Activated naive CD4-positive, alpha-beta T cell treated with Interleukin-2 at 50 U/mL for 16 hours (primary cell): ENCODE measurements around the gene VWA7.

Experiments used
- DNase-seq: peaks from one replicate; pipeline ENCODE4 v3.0.0-alpha.2; 2020

Gene VWA7

DNA sequence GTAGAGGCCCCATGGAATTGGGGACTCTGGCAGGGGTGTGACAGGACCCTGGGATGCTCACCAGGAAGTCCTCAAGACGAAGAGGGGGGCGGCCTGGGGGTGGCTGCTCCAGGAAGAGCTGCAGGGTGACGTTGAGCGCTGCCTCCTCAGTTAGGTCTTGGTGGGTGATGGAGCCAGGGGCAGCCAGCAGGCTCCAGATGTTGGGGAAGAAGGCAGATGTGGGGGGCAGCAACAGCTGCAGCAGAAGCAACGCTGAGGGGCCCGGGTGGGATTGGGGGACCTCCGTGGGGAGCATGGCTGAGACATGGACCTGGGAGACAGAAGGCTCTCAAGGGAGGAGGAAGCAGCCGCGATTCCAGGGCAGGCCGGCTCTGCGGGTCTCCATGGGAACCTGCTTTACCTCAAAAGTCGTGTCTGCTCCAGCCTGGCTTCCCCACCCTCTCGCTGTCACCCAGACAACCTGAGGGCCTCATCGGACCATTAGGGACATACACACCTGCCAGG, 591 bp downstream of the VWA7 start:
- no peak for DNase-seq

DNA sequence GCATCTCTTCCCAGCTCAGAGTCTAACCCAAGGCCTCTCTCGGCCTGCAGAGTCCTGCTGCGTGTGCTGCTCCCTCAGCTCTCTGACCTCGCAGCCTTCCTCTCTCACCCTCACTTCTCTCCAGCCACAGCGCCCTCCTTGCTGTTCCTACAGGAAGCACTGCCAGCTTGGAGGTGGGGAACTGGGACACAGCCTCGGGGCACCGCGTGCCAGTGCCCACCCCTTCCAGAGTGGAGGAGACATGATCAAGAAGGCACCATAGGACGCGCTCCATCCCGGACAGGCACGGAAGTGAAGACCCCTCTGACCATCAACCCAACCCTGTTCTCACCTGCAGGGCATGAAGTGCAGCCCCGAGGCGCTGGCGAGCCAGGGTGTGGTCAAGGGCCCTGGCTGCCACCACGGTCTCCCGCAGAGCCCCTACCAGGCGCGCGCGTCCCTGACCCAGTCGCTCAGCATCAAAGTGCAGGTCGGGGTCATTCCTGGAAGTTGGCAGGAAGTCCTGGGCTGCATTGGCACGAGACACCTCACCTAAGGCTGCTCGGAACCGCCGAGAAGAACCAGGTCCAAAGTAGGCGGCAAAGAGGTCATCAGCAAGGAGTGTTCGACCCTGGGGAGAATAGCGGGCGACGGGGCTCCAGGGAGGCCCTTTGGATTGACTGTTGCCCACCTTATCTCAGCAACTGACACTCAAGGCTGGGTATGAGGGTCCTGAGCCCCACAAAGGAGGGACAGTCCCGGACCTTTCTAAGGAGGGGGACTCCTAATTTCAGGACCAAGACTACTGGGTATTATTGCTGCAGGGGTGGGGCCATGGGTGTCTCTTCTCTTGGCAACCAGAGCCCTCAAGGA, 1.3 kb downstream of the VWA7 start:
- no peak for DNase-seq

DNA sequence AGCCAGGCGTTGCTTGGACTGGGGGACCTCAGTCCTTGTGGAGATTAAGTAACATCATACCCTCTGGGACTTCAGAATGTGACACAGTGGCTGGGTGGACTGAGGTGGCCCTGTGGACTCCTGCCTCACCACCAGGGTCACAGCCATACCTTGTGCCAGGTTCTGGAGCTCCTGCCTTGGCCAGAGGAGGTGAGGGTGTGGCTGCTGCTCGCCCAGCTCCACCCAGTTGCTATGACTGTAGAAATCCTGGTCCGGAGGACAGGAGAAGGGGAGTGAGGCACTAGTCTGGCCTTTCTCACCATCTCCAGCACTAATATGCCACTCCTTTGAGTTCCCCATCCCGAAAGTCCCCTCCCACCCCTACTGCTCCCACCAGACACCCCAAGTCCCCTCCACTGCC, 1.9 kb downstream of the VWA7 start:
- no peak for DNase-seq

DNA sequence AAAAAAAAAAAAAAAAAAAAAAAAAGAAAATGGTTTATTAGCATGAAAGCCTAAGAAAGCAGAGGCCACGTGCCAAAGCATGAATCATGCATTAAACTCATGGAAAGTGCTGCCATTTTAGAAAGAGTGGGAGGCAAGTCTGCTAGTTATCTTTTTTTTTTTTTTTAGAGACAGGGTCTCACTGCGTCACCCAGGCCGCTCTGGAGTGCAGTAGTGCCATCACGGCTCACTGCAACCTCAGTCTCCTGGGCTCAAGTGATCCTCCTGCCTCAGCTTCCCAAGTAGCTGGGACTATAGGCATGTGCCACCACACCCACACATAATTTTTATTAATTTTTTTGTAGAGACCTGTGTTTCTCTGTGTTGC, 5.2 kb downstream of the VWA7 start:
- peak; percentile 13 for DNase-seq

DNA sequence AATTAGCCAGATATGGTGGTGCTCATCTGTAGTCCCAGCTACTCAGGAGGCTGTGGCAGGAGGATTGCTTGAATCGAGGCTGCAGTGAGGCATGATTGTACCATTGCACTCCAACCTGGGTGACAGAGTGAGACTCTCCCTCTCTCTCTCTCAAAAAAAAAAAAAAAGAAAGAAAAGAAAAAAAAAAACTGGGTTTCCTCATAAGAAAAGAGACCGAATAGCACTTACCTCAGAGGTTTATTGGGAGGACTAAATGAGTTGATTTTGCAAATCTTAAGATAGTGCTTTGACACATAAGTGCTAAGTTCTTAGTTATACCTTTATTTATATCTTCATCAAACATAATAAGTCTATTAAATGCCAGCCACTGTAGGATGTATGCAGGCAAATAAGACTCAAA, 6.3 kb downstream of the VWA7 start:
- DNase-seq: no peak

DNA sequence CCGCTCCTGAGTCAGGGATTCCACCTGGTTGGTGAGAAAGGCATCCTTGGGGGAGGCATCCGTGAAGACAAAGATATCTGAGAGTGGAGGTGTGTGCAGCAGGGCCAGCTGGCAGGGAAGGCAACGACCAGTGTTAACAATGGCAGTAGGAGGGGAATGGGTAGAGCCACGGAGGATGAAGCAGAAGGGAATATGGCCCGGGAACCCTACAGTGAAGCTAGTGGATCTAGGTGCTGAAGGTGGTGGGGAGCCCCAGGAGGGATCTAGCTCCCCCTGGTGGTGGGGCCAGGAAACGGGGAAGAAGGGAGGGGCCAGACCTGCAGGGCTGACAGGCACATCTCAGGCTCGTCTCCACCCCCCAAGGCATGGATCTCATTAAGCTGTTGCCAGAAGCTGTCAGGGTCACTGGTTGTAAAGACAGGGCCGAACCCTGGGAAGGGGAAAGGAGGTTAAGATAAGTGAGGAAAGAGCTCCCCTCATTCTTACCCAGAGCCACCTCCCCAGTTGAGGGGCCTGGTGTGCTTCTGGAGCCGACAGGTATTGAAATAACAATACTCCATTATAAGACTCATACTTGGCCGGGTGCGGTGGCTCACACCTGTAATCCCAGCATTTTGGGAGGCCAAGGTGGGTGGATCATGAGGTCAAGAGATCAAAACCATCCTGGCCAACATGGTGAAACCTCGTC, 7.3 kb downstream of the VWA7 start:
- DNase-seq: peak; percentile 85

DNA sequence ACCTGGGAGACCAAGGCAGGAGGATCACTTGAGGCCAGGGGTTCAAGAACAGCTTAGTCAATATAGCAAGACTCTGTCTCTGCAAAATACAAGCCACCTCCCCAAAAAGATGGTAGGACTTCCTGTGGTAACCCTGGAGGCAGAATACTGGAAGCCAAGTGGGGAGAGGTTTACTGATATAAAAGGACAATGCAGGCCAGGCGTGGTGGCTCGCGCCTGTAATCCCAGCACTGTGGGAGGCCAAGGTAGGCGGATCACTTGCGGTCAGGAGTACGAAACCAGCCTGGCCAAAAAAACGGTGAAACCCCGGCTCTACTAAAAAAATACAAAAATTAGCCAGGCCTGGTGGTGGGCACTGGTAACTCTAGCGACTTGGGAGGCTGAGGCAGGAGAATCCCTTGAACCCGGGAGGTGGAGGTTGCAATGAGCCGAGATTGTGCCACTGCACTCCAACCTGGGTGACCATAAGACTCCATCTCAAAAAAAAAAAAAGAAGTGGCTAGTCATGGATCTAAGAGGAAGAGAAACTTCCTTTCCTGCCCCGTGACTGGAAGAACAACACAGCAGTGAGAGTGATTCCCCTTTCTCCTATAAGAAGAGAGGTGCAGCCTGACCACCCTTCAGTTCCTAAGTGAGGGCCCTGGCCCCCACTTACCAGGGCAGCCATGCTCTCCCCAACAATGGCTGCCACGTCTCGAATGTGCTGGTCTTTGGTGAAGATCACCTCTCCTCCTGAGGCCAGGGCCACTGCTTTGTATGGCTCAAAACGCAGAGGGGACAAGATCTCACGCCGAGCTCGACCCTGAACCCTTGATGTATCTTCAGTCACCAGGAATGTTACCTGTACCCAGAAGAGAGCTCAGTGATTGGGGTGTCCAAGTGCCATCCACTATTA, 8.5 kb downstream of the VWA7 start:
- DNase-seq: no peak

DNA sequence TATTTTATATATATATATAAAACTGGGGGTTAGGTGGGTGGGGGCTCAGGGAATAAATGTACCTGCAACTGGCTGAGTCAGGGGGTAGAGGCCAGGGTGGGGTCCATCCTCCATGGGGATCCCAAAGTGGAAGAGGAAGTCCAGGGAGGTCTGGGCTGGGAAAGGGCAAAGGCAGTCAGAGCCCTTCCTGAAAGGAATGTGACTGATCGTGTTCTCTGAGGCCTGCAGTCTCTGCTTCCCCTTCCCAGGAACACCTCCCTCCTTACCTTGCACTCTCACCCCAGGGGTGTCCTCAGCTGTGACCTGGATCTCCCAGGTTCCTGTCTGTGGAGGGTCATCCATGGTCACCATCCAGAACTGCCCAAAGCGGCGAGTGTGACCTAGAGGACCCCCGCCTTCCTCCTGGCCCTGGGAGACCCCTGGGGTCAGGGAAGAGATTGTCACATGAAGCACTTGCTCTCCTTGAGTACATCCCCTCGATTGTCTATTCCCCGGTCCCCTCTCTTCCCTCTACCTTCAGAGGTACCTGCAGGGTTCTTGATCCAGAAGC, 10.0 kb downstream of the VWA7 start:
- DNase-seq: no peak

DNA sequence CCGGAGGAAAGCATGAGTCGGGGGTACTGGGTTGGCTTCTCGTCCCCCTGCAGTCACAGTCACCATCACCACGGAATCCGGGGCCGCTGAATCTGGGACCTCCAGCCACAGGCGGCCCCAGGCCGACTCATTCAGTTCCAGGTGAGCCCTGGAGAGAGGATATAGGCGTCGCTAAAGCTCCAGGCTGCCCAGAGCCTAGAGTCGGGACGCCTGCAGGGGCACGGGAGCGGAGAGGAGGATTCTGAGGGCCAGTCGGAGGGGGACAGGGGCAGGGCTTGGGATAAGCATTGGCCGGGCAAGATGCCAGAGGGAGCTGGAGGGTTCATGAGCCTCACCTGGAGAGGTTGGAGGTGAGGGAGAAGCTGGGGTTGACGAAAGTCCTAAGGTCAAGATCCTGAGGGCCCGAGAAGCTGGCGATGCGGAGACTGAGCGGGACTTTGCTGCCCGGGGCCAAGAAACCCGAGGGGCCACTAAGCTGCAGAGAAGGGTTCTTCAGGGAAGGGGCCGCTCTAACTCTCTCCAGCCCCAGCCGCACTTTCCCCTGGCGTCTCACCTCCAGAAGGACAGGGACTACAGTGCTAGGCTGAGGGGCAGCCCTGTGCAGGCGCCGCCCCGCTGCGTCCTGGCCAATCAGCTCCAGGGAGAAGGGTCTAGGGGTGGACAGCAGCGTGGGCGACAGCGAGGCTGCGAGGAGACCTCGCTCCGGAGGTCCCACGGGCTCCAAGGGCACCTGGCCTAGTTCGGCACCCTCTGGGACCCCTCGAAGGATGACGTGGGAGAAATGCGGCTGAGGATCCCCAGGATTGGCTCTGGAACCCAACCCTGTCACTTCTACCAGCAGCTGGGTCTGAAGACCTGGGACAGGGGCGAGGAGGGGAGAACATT, 11.0 kb downstream of the VWA7 start:
- DNase-seq: no peak

DNA sequence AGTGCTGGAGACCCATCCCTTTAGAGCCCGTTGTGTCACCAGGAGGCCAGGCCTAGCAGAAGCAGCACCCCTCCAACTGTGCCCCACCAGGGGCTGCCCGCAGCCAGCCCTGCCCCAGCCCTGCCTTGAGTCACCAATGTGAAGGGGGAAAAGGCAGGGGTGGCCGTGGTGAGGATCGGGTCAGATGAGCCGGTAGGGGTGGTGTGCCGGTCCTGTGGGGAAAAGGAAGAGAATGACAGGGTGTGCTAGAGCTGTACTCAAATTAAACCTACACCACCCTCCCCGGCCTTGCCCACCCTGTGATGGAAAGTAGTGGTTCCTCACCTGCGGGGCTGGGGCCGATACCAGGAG, 11.6 kb downstream of the VWA7 start:
- DNase-seq: no peak

DNA sequence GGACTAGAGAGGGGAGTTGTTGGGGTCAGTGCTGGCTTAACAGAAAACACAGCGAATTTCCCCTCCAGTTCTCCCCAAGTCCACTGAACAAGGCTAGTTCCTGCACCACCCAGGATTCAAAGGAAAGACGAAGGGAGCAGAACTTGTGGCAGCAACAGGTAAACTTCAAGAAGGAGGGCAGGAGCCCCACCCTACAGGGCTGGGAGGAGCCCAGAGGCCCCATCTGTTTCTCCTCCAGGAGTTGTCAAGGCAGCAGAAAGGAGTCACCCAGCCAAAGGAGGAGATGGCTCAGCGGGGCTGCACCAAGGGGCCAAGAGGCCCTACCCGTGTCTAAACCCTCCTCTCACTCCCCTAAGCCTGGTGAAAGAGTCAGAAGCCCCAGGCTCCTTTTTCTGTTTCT, 12.9 kb downstream of the VWA7 start:
- DNase-seq: no peak

DNA sequence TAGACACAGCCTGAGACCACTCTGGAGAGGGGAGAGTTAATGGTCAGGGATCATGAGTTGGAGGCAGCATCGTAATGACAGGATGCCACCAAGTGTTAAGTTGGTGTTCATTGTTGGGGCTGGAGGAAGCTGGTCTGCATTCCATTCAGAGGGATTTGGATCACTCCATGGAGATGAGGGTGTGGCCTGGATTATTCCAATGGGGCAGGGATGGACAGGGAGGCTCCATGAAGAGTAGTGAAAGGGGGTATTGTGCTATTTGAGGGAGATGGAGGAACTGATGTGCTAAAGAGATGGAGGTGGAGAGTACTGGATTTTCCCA, 13.5 kb downstream of the VWA7 start:
- no peak for DNase-seq

DNA sequence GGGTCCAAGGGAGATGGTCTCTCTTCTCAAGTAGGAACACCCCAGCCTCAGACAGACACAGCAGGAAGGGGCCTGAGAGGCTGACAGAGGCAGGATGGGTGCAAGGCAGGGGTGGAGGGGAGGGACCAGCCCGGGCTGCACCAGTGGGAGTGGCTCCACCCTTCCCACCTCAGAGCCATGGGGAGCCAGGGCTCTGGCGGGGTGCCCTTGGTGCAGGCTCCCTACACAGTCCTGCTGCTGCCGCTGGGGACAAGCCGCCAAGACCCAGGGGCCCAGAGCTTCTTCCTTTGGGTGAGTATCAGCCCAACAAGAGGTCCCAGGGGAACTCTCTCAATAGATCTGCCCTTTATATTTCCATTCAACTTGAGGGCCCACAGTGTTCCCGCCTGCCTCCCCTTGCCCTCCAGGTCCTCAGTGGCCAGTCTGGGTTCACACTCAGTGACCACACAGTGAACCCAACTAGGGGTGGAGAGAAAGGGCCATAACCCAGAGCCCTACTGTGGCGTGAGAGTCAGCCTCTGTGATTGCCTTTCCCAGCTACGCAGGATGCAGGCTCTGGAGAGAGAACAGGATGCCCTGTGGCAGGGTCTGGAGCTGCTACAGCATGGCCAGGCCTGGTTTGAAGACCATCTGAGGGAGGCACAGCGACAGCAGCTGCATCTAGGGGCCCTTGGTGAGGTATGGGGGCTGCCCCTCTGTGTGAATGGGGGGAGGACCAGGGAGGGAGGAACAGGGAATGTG, 14.1 kb downstream of the VWA7 start:
- no peak for DNase-seq

DNA sequence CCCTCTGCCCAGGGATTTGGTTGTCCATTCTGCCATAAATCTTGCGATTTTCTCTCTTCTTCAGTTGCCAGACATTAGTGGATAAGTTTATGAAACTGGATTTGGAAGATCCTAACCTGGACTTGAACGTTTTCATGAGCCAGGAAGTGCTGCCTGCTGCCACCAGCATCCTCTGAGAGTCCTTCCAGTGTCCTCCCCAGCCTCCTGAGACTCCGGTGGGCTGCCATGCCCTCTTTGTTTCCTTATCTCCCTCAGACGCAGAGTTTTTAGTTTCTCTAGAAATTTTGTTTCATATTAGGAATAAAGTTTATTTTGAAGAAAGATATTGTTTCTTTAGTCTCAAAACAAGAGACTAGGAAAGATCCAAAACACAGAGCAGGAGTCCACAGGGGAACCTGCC, 14.8 kb downstream of the VWA7 start, which contains the start of gene SAPCD1:
SAPCD1 (plus strand) TSS at position 301 of the 400 bp plus-strand sequence. CDS start 399 bp downstream, outside the sequence.
- DNase-seq: no peak

DNA sequence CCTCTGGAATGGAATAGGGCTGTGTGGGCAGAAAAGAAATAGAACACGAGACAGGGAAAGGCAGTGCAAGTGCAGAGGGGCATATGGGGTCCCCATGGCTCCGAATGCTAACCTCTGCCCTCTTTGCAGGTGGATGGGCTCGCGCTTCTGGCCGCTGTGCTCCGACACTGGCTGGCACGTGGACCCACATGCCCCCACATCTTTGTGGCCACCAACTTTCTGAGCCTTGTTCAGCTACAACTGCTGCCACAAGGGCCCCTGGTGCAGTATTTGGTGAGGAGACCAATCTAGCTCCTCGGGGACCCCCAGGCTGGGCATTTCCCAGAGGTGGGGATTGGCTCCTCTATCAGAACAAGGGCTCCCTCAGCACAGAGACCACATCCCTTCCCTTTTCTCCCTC, 15.8 kb downstream of the VWA7 start:
- DNase-seq: no peak

DNA sequence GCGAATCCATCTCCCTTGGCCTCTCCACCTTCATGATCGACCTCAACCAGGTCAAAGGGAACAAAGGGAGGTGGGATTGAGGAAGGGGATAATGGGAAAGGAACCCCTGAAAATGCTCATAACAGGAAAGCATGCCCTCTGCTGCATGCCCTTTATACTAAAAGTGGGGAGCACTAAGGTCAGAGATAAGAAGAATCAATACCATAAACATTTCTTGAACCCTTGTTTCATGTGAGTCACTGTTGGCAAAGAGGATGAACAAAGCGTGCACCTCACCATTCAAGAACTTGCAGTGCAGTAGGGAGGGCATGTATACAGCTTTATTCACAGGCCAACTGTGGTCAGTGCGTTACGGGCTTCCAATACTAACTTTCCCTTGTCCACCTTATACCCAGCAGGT, 16.3 kb downstream of the VWA7 start:
- DNase-seq: no peak

DNA sequence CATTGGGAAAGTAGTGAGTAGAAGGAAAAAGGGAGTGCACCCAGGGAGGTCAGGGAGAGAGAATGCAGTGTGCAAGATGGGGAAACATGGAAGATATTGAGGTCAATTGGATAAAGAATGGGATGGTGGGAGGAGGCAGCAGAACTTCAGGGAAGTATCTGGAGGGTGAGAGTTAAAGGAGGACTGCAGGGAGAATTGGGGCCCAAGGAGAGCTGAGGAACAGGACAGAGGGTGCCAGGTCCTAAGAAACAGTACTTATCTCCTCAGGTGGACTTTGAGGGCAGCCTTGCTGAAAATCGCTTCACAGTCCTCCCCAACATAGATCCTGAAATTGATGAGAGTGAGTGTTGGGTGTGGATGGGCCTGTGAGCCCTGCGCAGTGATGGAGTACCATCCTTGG, 18.8 kb downstream of the VWA7 start:
- DNase-seq: no peak

DNA sequence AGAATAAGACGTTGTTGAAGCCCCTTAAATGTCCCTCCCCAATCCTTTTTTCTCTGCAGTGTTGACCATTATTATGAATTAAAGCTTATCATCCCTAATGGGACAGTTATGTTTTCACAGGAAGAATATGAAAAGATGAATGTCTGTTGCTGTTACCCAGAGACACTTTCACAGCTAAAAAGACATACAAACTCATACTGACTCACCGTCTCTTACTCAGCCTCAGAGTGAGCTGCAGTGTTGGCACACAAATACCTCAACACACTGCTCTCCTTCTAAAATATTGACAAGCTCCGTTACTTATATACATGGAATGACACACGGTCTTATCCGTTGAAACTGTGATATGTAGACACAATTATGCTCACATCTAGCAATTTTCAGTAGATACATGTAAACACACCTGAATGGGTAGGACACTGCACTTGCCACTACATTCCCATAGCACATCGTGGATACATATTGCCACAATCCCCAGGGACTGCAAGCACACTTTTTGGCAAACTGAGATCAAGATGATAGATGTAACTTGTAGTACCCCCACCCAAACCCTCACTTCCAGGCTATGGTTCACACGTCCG, 24.3 kb downstream of the VWA7 start:
- DNase-seq: no peak

DNA sequence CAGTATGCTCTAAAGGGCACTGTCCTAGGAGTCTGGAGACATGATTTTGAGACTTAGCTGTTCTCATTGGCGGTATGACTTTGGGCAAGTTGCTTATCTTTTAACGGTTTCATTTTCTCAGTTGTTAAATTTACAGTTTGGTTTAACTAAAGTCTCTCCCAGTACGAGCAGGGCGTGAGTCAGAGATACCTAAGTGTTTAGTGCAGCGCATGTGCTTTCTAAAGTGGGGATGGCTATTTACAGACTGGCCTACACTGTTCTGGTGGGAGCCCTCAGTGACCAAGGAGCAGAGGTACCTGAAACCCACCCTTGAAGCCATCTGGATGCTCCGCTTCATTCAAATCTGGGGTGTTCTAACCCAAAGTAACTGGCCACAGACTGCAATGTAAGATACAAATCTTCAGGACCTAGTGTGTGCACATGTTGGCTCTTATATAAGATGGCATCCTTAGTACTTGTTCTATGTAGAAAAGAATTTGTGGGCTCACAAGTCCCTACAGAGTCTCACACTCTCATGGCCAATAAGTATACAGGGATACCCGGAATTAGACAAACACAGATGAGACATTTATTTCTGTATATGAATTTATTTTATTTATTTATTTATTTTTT, 26.6 kb downstream of the VWA7 start:
- DNase-seq: no peak

DNA sequence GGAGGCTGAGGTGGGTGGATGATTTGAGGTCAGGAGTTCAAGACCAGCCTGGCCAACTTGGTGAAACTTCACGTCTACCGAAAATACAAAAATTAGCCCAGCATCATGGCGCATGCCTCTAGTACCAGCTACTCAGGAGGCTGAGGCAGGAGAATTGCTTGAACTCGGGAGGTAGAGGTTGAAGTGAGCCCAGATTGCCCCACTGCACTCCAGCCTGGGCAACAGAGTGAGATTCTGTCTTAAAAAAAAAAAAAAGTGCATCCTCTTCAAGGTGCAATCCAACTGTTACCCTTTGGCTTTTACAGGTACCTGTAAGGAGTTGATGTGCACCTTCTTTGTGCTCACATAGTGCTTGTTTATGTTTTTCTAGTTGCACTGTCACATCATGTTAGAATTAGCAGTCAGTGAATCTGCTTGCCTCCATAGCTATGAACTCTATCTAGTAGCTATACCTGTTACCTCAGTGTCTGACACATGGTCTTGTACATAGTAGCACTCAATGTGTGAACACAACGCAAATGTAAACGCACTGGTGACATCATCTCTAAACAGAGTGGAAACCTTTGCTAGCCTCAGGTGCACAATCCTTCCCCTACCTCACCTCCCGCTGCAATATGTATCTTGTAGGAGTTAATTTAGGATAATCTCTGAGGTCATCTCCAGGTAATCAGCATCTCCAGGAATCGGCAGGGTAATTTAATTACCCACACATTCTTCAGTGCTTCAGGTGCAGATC, 27.7 kb downstream of the VWA7 start:
- DNase-seq: no peak
